Gastrocnemius medialis (tissue), 4 donors: ENCODE data around the gene NDRG4.

Source experiments
- CTCF ChIP-seq, 5 experiments: fragments of 450-650 bp in 3 of 5; fragments of 200-600 bp in 2 of 5; sonication (generic) in 2 of 5; IDR thresholded peaks in 4 of 5; conservative IDR thresholded peaks in 1 of 5; 1 replicate in 4 of 5; 2 replicates in 1 of 5; pipeline ENCODE4 v1.5.1; 2016 to 2019; ENCODE audit warnings: antibody characterized with exemption in 5 of 5, mild to moderate bottlenecking in 3 of 5, moderate library complexity in 3 of 5
- POLR2A ChIP-seq, 2 donors: fragments of 450-650 bp; IDR thresholded peaks; one replicate each; pipeline ENCODE4 v1.6.1; 2017; ENCODE audit warnings: antibody characterized with exemption in 2 of 2, mild to moderate bottlenecking in 2 of 2, moderate library complexity in 2 of 2

GRCh38 chr16:58511933-58512815, 12.2 kb downstream of the NDRG4 start:
- TF ChIP-seq CTCF (IDR thresholded peaks at IDR 0.05 in 4 of 5, conservative IDR thresholded peaks at IDR 0.05 in 1 of 5) (peak; percentile 52 to 86 (median 75)), POLR2A (IDR thresholded peaks at IDR 0.05) (no peak)
